DND-41 (cell line): ENCODE data around the gene WAC.

Experiments used
- CTCF ChIP-seq: IDR thresholded peaks from 2 replicates; pipeline ENCODE4 v1.5.1; 2012; ENCODE audit warnings: borderline replicate concordance, low read length, moderate library complexity, mild to moderate bottlenecking; ENCODE audit not compliant: poor library complexity, severe bottlenecking; ENCODE audit errors: extremely low read depth
- EZH2 ChIP-seq: IDR thresholded peaks from 3 replicates; pipeline ENCODE4 v1.6.1; 2012; ENCODE audit warnings: borderline replicate concordance, low read depth, mild to moderate bottlenecking, moderate library complexity, low read length, inconsistent platforms; ENCODE audit not compliant: severe bottlenecking

- no peak for TF ChIP-seq CTCF
- TF ChIP-seq EZH2, result no peak
Measured at GRCh38 chr10:28580825-28581224, 47.9 kb downstream of the WAC start.
